DND-41 (cell line): ENCODE results near the gene TMBIM6.

Source experiments
- ATAC-seq: fragments of 200-7000 bp; cut with Tn5 transposase; 3 replicates; pipeline ENCODE4 v1.9.1; 2021; ENCODE audit warnings: low read depth; ENCODE audit not compliant: insufficient read depth
- DNase-seq: peaks from one replicate; pipeline ENCODE4 v3.0.0-alpha.2; 2020
- H2AFZ ChIP-seq: 2 replicates; pipeline ENCODE4 v1.6.0; 2012; ENCODE audit warnings: low read depth, low read length
- H3K27ac ChIP-seq: 2 replicates; pipeline ENCODE4 v1.5.1; 2012; ENCODE audit warnings: low read length, inconsistent platforms
- H3K27me3 ChIP-seq: fragments of 200-600 bp; sonication (generic); 2 replicates; pipeline ENCODE4 v1.6.0; 2012; ENCODE audit warnings: low read length, mild to moderate bottlenecking, inconsistent platforms; ENCODE audit not compliant: insufficient read depth, poor library complexity
- H3K36me3 ChIP-seq: 2 replicates; pipeline ENCODE4 v1.5.1; 2012; ENCODE audit warnings: low read length, inconsistent platforms; ENCODE audit not compliant: insufficient read depth
- H3K4me1 ChIP-seq: 2 replicates; pipeline ENCODE4 v1.5.1; 2012; ENCODE audit warnings: mild to moderate bottlenecking, low read length; ENCODE audit not compliant: insufficient read depth
- H3K4me2 ChIP-seq: 2 replicates; pipeline ENCODE4 v1.6.0; 2012; ENCODE audit warnings: mild to moderate bottlenecking, moderate library complexity, low read length, inconsistent platforms; ENCODE audit not compliant: insufficient read depth
- H3K4me3 ChIP-seq, 2 experiments: fragments of 200-600 bp in 1 of 2; shearing (Covaris generic) in 1 of 2; 2 replicates each; pipeline ENCODE4 v1.5.1; 2012 to 2016; ENCODE audit warnings: inconsistent platforms in 2 of 2, low read length in 2 of 2, mild to moderate bottlenecking in 2 of 2, low read depth in 1 of 2, moderate library complexity in 1 of 2
- H3K79me2 ChIP-seq: 2 replicates; pipeline ENCODE4 v1.6.0; 2012; ENCODE audit warnings: low read length, inconsistent platforms; ENCODE audit not compliant: insufficient read depth
- H3K9ac ChIP-seq: 2 replicates; pipeline ENCODE4 v1.6.0; 2012; ENCODE audit warnings: low read depth, mild to moderate bottlenecking, inconsistent platforms, low read length, moderate library complexity
- H3K9me3 ChIP-seq: 2 replicates; pipeline ENCODE4 v1.5.1; 2012; ENCODE audit warnings: low read length, moderate library complexity, mild to moderate bottlenecking, inconsistent platforms; ENCODE audit not compliant: insufficient read depth, severe bottlenecking
- H4K20me1 ChIP-seq: 2 replicates; pipeline ENCODE4 v1.6.0; 2012; ENCODE audit warnings: low read length; ENCODE audit not compliant: insufficient read depth
- CTCF ChIP-seq: IDR thresholded peaks from 2 replicates; pipeline ENCODE4 v1.5.1; 2012; ENCODE audit warnings: borderline replicate concordance, low read length, moderate library complexity, mild to moderate bottlenecking; ENCODE audit not compliant: poor library complexity, severe bottlenecking; ENCODE audit errors: extremely low read depth
- EZH2 ChIP-seq: IDR thresholded peaks from 3 replicates; pipeline ENCODE4 v1.6.1; 2012; ENCODE audit warnings: borderline replicate concordance, low read depth, mild to moderate bottlenecking, moderate library complexity, low read length, inconsistent platforms; ENCODE audit not compliant: severe bottlenecking

TMBIM6 gene

GRCh38 chr12:49696723-49697122 is 44.6 kb upstream of the TMBIM6 start:
- Histone ChIP-seq H2AFZ (no peak overlapping the region), H3K27me3 (no peaks in the 10 kb centered on the region), H3K9me3 (no peaks in the 10 kb centered on the region), H3K4me3 (no peak overlapping the region), H3K9ac (no peak overlapping the region), H3K36me3 (no peaks in the 10 kb centered on the region), H3K4me2 (no peak overlapping the region), H4K20me1 (no peaks in the 10 kb centered on the region; the same call in 1 of the 2 replicates), H3K27ac (no peak overlapping the region), H3K79me2 (peaks cover 26% of the 10 kb centered on the region), H3K4me1 (peaks cover 29% of the 10 kb centered on the region)
- TF ChIP-seq EZH2: no peak
- TF ChIP-seq CTCF: no peak
- DNase-seq: no peak
- no peak for ATAC-seq

- no peak overlapping the region for H3K4me2 ChIP-seq
- TF ChIP-seq EZH2 (no peak), CTCF (no peak)
Observed at GRCh38 chr12:49697808-49698207, 43.5 kb upstream of the TMBIM6 start.

GRCh38 chr12:49698619-49699545 is 42.5 kb upstream of the TMBIM6 start:
- H3K9ac ChIP-seq: peak overlapping the region; percentile 15; the same call in 1 of the 2 replicates
- H3K4me2 ChIP-seq: peak overlapping the region; percentile 56
- H3K36me3 ChIP-seq: no peaks in the 10 kb centered on the region
- no peaks in the 10 kb centered on the region for H3K27me3 ChIP-seq
- peaks cover 45% of the 10 kb centered on the region for H3K79me2 ChIP-seq
- peak; percentile 72 for DNase-seq
- H3K4me1 ChIP-seq: peaks cover 35% of the 10 kb centered on the region
- H3K4me3 ChIP-seq: no peak overlapping the region; a peak in 1 of 4 replicates
- TF ChIP-seq CTCF: no peak
- TF ChIP-seq EZH2: no peak
- H4K20me1 ChIP-seq: peaks cover 8% of the 10 kb centered on the region; the same call in 1 of the 2 replicates
- H3K27ac ChIP-seq: peak overlapping the region; percentile 73
- peak; percentile 85 for ATAC-seq
- H3K9me3 ChIP-seq: no peaks in the 10 kb centered on the region
- H2AFZ ChIP-seq: no peak overlapping the region

More at GRCh38 chr12:49697808-49698207, 43.5 kb upstream of the TMBIM6 start:
- DNase-seq: no peak
- no peak overlapping the region for H2AFZ ChIP-seq
- peaks cover 34% of the 10 kb centered on the region for H3K79me2 ChIP-seq
- H3K27me3 ChIP-seq: no peaks in the 10 kb centered on the region
- no peaks in the 10 kb centered on the region for H3K9me3 ChIP-seq
- peaks cover 31% of the 10 kb centered on the region for H3K4me1 ChIP-seq
- ATAC-seq: no peak
- H3K27ac ChIP-seq: no peak overlapping the region
- no peak overlapping the region for H3K4me3 ChIP-seq
- H3K9ac ChIP-seq: no peak overlapping the region
- no peaks in the 10 kb centered on the region for H3K36me3 ChIP-seq
- no peaks in the 10 kb centered on the region; the same call in 1 of the 2 replicates for H4K20me1 ChIP-seq
